ENCODE results near the gene RAET1G.

DNA sequence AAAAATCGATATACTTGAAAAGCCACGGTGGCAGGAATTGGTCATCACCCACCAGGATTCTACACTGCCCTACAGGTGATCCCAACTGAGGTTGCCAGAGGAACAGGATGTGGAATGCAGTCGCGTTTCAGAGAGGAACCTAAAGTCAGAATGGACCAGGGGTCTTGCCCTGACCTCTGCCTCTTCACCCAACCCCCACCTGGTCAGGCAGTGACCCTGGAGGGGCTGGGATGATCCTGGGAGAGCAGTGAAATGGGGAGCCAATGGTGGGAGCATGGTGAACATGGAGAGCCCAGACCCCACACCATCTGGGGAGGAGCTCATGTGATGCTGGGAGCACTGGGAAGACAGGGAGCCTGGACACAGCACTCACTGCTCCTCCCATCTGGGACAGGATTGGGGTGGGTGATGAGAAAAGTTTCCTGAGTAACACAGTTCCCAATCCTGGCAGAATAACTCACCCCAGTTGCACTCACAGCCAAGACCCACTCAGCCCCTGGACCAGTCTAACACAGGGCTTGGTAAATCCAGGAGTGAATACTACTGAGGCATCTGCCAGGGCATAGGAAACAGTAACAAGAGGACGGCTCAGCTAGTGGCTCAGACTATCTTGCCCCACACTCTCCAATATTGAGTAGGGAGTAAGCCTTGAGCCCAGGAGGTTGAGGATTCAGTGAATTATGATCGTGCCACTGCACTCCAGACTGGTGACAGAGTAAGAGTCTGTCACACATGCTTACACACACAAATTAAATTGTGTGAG, 17.2 kb upstream of the RAET1G start:
- no peak for TF ChIP-seq IRF2 (CRISPR knock-in tag; IDR thresholded peaks at IDR 0.05)
- TF ChIP-seq, protein P1, sequence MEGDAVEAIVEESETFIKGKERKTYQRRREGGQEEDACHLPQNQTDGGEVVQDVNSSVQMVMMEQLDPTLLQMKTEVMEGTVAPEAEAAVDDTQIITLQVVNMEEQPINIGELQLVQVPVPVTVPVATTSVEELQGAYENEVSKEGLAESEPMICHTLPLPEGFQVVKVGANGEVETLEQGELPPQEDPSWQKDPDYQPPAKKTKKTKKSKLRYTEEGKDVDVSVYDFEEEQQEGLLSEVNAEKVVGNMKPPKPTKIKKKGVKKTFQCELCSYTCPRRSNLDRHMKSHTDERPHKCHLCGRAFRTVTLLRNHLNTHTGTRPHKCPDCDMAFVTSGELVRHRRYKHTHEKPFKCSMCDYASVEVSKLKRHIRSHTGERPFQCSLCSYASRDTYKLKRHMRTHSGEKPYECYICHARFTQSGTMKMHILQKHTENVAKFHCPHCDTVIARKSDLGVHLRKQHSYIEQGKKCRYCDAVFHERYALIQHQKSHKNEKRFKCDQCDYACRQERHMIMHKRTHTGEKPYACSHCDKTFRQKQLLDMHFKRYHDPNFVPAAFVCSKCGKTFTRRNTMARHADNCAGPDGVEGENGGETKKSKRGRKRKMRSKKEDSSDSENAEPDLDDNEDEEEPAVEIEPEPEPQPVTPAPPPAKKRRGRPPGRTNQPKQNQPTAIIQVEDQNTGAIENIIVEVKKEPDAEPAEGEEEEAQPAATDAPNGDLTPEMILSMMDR (IDR thresholded peaks at IDR 0.05 in 2 of 3, conservative IDR thresholded peaks at IDR 0.05 in 1 of 3; ENCODE audit: insufficient read depth in 2 of 3, low read depth in 1 of 3, low read length in 3 of 3): no peak
- no peak for TF ChIP-seq MTF1 (CRISPR knock-in tag; IDR thresholded peaks at IDR 0.05; ENCODE audit: borderline replicate concordance)
- no peak for TF ChIP-seq HLTF (IDR thresholded peaks at IDR 0.05)
- TF ChIP-seq RBM22 (IDR thresholded peaks at IDR 0.05; ENCODE audit: low read depth, low read length, poor library complexity, severe bottlenecking): no peak
- no peak for TF ChIP-seq NFIC (IDR thresholded peaks at IDR 0.05)
- no peak for TF ChIP-seq RREB1 (CRISPR knock-in tag; IDR thresholded peaks at IDR 0.05)
- no peak for TF ChIP-seq GTF2E2 (tag; IDR thresholded peaks at IDR 0.05)
- TF ChIP-seq, protein P2, sequence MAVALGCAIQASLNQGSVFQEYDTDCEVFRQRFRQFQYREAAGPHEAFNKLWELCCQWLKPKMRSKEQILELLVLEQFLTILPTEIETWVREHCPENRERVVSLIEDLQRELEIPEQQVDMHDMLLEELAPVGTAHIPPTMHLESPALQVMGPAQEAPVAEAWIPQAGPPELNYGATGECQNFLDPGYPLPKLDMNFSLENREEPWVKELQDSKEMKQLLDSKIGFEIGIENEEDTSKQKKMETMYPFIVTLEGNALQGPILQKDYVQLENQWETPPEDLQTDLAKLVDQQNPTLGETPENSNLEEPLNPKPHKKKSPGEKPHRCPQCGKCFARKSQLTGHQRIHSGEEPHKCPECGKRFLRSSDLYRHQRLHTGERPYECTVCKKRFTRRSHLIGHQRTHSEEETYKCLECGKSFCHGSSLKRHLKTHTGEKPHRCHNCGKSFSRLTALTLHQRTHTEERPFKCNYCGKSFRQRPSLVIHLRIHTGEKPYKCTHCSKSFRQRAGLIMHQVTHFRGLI (CRISPR knock-in tag; IDR thresholded peaks at IDR 0.05): no peak
- no peak for TF ChIP-seq USF1 (CRISPR knock-in tag; IDR thresholded peaks at IDR 0.05)
- TF ChIP-seq POLR2A (conservative IDR thresholded peaks at IDR 0.05): no peak
- TF ChIP-seq ZBTB17 (CRISPR knock-in tag; IDR thresholded peaks at IDR 0.05): no peak
- TF ChIP-seq PML (IDR thresholded peaks at IDR 0.05; ENCODE audit: low read length): no peak
